ENCODE measurements around the gene CCDC126.
"Not testable (repeated sequence)": the region's sequence is repeated elsewhere in the genome, so short reads cannot be mapped to it uniquely, and the experiment has no call there.

CCDC126 gene

DNA sequence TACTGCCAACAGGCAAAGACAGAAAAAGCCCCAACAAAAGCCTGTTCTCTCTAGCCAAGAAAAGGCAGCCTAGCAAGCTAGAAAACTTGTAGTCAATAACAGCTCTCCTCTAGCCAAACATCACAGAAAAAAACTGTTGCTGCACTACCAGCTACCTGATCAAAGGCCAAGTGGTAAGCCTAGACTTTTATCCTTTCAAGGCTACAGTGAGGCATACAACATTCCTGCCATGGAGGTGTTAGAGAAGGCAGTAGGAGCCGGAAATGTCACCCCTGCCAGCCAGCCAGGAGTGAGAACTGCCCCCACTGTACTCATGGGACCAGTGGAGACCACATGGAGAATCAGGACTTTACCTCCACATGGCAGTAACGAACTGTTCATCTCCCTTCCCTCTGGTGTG, 31.2 kb downstream of the CCDC126 start:
- DNase-seq (ENCODE audit: low read depth in 2 of 2) = no peak

GRCh38 chr7:23633417-23633816, 36.2 kb downstream of the CCDC126 start:
- DNase-seq (ENCODE audit: low read depth in 2 of 2) = no peak

DNA sequence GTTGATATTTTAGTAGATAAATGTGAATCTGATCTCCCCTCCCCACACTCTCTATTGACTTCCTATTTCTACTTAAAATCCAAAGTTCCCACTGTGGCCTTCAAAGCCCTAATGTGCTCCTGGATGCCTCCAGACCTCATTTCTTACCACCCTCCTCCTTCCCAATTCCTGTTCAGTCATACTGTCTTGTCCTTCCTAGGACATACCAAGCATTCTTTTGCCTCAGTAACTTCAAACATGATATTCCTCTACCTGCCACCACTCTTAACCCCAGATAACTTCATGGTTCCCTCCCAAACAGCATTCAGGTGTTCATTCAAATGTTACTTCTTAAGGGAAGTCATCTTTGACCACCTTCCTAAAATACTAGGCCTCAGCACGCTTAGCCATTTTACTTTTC, 48.6 kb downstream of the CCDC126 start:
- no peak for DNase-seq (ENCODE audit: low read depth in 2 of 2)

- DNase-seq (ENCODE audit: low read depth in 2 of 2) = no peak
Observed at GRCh38 chr7:23653942-23654341, 56.8 kb downstream of the CCDC126 start.

DNA sequence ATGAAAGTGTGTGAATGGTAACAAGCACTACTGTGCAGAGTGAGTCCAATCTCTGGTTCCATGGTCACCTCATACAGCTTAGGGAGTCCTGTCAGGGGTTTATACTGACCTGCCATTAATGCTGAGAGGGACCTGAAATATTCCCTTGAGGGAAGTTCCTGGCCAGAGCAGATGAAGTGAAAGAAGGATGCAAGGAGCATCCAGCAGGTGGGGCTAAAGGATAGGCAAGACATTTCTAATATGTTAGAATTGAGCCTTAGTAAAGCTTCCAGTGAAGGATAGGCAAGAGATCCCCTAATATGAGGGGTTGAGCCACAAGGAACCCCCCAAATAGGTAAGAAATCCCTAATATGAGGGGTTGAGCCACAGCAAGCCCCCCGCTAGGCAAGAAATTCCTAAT, 57.3 kb downstream of the CCDC126 start:
- no peak for DNase-seq (ENCODE audit: low read depth in 2 of 2)

GRCh38 chr7:23655433-23655832, 58.3 kb downstream of the CCDC126 start:
- no peak for DNase-seq (ENCODE audit: low read depth in 2 of 2)

DNA sequence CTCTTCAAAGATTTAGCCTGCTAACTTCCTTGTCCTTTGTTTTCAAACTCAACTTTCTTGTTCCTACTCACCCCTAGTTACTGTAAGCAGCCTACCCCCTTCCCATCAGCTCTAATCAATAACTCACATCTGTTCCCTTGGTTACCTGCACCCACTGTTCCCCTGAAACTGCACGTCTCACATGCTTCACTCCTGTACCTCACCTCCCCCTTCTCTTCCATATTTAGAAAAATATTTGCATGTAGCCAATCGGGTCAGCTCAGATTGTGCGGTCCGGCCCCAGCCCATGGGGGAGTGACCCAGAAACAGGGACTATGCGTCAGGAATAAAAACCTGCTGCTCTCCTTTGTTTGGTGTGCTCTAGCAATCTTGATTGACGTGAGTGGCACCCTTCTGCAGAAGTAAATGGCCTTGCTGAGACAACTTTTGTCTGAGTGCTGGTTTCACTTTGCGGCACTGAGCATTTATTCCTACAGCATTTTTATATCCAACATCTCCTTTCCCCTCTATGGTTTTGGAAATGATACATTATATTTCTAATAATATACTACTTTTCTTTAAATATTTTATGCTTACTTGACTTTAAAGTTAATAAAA, 61.7 kb downstream of the CCDC126 start:
- no peak for DNase-seq (ENCODE audit: low read depth in 2 of 2)

GRCh38 chr7:23661385-23661784, 64.2 kb downstream of the CCDC126 start:
- no peak for DNase-seq (ENCODE audit: low read depth in 2 of 2)

DNA sequence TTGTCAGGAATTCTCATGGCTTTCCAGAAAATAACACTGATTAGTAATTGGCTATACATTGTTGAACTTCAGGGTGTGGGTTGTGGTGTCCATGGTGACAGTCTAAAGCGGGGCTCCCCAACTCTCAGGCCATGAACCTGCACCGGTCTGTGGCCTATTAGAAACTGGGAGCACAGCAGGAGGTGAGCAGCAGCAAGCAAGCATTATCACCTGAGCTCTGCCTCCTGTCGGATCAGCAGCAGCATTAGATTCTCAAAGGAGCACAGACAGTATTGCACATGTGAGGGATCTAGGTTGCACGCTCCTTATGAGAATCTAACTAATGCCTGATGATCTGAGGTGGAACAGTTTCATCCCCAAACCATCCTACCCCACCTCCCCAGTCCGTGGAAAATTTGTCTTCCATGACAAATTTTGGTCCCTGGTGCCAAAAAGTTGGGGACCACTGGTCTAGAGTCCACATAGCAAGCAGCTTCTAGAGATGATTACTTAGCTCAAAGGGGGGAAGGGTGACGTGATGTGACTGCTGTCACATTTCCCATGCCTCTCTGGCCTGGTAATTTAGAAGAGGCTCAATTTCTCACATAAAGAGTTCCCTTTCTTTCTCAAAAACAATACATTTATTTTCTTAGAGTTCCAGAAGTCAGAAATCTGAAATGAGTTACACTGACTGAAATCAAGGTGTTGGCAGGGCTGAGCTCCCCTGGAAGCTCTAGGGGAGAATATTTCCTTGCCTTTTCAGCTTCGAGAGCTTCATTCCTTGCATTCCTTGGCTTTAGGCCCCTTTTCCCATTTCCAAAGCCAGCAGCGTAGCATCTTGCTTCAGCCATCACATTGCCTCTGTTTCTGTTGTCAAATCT, 65.2 kb downstream of the CCDC126 start:
- DNase-seq (ENCODE audit: low read depth in 2 of 2) = no peak

DNA sequence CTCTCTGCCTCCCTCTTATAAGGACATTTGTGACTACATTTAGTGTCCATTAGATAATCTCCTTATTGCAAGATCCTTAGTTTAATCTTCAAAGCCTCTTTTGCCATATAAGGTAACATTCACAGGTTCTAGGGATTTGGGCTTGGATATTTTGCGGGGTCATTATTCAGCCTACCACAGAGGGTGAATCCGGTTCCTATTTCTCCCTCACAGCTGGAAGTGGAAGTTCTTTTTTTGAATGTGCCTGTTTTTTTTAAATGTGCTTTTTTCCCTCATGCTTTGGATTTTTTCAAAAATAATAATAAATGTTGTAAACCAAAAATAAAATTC, 65.8 kb downstream of the CCDC126 start:
- no peak for DNase-seq (ENCODE audit: low read depth in 2 of 2)

DNA sequence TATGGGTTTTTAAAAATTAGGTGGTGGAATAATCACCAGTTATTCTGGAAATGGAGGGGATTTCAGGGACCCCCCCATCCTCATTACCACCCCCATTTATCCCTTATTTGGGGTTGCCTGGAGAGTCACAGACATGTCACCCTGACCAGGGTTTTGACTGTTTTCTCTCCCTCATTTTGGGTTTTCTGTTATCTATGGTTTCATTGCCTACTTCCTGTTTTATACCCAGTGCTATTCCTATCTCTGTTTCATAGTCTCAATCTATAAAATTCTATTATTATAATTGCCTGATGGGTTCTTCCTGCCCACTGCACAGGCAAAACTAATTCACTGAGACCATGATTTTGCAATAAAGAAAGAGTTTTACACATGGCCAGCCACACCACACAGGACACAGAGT, 66.9 kb downstream of the CCDC126 start:
- no peak for DNase-seq (ENCODE audit: low read depth in 2 of 2)

DNA sequence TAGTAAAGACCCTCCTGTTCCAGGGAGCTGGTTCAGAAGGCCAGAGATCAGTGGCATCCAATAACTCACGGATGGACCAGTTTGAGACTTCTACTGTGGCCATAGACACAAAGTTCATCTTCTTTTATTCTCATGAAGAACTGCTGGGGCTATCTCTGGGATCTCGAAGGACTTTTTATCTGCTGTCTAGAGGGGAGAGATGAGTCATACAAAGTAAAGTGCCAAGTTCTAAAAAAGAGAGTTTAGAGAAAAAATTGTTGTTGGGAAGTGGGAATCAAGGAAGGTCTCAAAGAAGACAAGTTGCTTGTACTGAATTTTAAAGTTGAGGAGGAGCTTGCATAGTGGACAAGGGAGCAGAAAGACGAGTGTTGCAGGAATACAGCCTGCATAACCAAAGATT, 74.9 kb downstream of the CCDC126 start:
- DNase-seq (ENCODE audit: low read depth in 2 of 2) = no peak

DNA sequence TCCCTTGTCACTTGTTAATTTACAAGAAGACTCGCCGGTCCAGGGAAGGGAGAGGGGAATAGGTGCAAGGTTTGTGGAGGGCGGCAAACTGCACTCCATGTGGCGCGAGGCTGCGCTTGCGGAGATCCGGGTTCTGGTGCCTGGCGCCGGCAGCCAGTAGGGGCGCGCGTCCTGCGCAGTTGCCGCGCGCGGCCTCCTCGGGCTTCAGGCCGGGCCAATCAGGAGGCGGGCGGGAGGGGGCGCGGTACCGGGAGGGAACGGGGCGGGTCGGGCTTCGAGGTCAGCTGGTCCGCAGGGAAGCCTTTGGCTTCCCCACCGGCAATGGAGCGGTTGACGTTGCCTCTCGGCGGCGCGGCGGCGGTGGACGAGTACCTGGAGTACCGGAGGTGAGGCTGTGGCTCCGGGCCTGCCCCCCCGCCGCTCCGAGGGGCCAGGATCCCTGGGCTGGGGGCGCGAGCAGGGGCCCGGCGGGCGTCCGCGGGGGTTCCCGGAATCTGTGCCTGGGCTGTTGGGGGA, 82.8 kb downstream of the CCDC126 start, which contains the start of gene FAM221A:
TSS of gene FAM221A (plus strand) at position 302 of the 516 bp plus-strand sequence. CDS start at position 322, 20 bp downstream.
- peak; percentile 70 to 73 for DNase-seq (ENCODE audit: low read depth in 2 of 2)

GRCh38 chr7:23680414-23681405, 83.5 kb downstream of the CCDC126 start:
- DNase-seq (ENCODE audit: low read depth in 2 of 2) = peak; percentile 14 to 19

DNA sequence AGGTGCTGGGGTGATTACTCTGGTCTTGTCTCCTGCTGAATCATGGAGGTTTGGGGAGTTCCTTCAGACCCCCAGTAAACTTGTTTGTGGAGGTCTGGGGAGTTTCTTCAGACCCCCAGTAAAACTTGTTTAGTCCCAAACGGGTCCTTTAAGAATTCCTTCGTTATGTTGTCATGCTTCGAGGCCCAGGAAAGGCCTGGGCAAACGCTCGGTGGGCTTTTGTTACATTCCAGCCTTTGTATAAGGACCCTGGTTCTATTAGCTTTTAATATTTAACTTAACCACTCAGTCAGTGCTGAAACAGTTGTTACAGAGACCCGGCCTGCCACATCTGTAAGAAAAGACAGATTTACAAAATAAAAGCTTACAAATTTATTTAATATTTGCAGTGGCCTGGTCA, 86.9 kb downstream of the CCDC126 start:
- not testable (repeated sequence) for DNase-seq (ENCODE audit: low read depth in 2 of 2)

GRCh38 chr7:23685731-23686130, 88.5 kb downstream of the CCDC126 start:
- no peak for DNase-seq (ENCODE audit: low read depth in 2 of 2)

GRCh38 chr7:23687011-23687410, 89.8 kb downstream of the CCDC126 start:
- DNase-seq (ENCODE audit: low read depth in 2 of 2) = no peak

GRCh38 chr7:23689165-23689564, 92.0 kb downstream of the CCDC126 start:
- DNase-seq (ENCODE audit: low read depth in 2 of 2) = no peak

DNA sequence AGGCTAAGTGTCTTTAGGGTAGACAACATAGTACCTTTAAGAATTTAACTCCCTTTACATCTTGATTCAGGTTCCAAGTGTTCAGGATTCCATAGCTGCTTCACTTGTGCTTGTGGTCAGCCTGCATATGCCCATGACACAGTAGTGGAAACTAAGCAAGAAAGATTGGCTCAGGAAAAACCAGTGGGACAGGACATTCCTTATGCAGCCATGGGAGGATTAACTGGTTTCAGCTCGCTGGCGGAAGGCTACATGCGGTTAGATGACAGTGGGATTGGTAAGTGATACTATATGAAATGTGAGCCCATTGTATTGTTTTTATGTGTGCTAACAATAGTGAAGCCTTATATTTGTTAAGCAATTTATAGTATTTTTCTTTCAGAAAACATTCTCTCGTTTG, 94.1 kb downstream of the CCDC126 start:
- no peak for DNase-seq (ENCODE audit: low read depth in 2 of 2)

DNA sequence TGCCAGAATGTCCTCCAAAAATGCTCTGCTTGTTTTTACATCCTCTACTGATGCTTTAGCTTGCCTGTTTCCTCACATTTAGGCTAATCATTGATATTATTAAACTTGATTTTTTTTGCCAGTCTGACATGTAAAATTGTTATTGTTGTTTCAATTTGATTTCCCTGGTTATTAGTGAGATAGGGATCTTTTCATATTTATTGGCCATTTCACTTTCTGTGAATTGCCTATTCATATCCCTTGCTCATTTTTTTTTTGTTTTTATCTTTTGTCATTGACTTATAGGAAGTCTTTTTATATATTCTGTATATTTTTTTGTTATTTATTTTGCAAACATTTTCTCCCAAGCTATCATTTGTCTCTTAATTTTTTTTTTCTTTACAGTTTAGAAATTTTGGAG, 96.0 kb downstream of the CCDC126 start:
- no peak for DNase-seq (ENCODE audit: low read depth in 2 of 2)
